CD4-positive, alpha-beta T cell treated with Interleukin-10 for 1 hour (primary cell): ENCODE results near the gene F5.
A peak's percentile ranks its signal among the peaks of the same experiment; 100 is the strongest.

Experiments used
- DNase-seq: peaks from one replicate; pipeline ENCODE4 v3.0.0-alpha.2; 2020

The F5 gene

GRCh38 chr1:169473347-169473746, 112.9 kb downstream of the F5 start:
- no peak for DNase-seq

GRCh38 chr1:169472738-169473137, 113.5 kb downstream of the F5 start:
- no peak for DNase-seq

- no peak for DNase-seq
Measured at GRCh38 chr1:169468982-169469381, 117.3 kb downstream of the F5 start.

- DNase-seq: peak; percentile 41
Measured at GRCh38 chr1:169466259-169467230, 119.7 kb downstream of the F5 start.

GRCh38 chr1:169465281-169465680, 121.0 kb downstream of the F5 start:
- no peak for DNase-seq
